GM04504 (cell line): ENCODE data around the gene CSNK1E.
"Not testable (repeated sequence)": the region's sequence is repeated elsewhere in the genome, so short reads cannot be mapped to it uniquely, and the experiment has no call there.

Experiments used
- DNase-seq: peaks from one replicate; pipeline ENCODE4 v3.0.0-alpha.2; 2012; ENCODE audit warnings: low read depth

Gene CSNK1E

DNA sequence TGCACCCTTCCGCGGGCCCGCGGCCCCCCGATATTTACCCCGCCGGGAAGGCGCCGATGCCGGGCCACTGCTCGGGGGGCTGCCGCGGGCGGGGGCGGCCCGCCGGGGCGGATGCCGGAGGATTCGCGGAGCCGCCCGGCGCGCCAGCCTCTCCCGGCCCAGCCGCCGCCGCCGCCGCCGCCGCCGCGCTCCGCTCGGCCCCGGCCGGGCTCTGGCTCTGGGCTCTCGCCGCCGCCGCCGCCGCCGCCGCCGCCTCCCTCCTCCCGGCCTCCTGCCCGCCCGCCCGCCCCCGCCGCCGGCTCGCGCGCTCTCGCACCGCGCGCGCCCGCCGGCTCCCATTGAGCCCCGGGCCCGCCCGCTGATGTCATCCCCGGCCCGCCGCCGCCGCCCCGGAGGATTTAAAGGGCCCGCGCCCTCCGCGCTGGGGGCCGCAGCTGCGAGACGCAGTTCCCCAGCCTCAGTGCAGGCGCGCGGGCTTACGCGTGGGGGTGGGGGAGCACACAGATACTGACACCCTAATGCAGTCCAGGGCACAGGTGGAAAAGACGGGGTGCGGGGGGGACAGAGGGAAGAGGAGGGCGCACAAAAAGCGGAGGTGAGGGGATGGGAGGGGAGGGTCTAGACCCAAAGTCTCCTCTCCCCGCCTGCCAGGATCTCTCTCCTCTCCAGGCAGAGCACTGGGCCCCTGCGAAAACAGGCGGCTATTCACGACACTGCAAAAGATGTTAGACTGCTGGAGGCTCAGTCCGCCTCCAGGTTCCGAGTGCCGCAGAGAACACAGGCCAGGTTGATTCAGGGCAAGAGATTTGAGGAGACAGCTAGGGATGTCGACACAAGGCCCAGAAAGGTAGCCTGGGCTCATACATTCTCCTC is at the start of gene CSNK1E:
TSS of gene CSNK1E (minus strand) at position 312 of the 873 bp plus-strand sequence. CDS start 3,276 bp downstream, outside the sequence.
- no peak for DNase-seq

DNA sequence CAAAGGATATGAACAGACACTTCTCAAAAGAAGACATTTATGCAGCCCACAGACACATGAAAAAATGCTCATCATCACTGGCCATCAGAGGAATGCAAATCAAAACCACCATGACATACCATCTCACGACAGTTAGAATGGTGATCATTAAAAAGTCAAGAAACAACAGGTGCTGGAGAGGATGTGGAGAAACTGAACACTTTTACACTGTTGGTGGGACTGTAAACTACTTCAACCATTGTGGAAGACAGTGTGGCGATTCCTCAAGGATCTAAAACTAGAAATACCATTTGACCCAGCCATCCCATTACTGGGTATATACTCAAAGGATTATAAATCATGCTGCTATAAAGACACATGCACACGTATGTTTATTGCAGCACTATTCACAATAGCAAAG is 48.6 kb upstream of the CSNK1E start:
- not testable (repeated sequence) for DNase-seq

DNA sequence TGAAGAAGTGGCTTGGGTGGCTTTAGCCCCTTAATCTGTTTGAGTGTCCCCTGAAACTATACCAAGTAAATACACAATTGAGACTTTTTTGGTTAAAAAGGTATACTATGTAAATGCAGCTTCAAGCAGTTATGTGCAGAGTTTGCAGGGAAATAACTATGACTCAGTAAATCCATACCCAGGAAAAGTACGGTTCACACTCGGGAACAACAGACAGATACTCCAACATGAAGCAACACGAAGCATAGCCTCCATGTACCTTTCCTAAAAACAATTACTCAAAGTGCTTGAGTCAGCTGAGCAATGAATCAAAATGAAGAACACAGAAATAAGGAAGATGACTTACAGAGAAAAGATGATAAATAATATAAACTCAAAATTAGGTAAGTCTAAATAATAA is 47.9 kb upstream of the CSNK1E start:
- not testable (repeated sequence) for DNase-seq

DNA sequence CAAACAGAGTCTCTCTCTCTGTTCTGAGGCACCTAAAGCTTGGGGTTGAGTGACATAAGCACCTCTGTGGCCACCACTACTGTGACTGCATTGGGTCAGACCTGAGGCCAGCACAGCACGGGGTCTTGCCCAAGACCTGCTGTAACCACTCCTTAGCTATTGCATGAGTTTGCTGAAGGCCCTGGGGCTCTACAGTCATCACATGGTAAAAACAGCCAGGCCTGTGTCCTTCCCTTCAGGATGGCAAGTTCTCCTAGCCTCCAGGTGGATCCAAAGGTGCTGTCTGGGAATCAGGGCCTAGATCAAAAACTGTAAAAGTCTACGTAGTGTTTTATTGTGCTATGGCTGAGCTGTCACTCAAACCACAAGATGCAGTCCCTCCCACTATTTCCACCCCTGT is 43.3 kb upstream of the CSNK1E start:
- not testable (repeated sequence) for DNase-seq

DNA sequence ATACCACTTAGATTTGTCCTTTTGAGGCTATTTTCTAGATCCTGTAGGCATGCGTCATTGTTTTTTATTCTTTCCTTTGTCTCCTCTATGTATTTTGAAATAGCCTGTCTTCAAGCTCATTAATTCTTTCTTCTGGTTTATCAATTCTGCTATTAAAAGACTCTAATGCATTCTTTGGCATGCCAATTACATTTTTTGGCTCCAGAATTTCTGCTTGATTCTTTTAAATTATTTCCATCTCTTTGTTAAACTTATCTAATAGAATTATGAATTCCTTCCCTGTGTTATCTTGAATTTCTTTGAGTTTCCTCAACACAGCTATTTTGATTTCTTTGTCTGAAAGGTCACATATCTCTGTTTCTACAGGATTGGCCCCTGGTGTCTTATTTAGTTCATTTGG is 42.6 kb upstream of the CSNK1E start:
- DNase-seq, result not testable (repeated sequence)

DNA sequence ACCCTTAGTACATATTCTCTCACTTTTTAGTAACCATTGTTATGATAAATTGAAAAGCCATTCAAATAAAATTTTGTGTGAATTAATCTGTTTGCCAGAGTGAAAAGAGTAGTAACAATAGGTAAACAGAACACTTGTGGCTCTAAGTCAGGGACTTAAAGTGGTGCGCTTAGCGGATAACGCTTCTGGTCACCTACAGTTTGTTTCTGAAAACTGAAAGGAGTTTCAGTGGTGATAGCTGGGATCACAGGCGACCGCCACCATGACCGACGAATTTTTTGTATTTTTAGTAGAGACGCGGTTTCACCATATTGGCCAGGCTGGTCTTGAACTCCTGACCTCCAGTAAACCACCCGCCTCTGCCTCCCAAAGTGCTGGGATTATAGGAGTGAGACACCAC is 40.7 kb upstream of the CSNK1E start:
- not testable (repeated sequence) for DNase-seq

DNA sequence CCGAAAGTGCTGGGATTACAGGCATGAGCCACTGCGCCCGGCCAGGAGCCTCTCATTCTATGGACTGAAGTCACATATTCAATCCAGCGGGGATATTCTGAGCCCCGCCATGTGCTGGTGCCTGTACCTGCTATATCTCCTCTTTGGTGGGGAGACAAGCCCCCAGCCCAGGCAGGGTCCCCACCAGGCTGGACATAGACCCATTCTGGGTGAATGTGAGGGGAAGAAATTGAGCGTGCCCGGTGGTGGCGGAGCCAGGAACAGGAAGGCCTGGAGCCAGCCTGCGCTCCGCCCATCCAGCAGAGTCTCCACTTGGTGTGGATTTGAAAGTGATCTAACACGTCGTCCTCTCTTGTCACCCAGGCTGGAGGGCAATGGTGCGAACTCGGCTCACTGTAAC is 38.0 kb upstream of the CSNK1E start:
- DNase-seq, result no peak

DNA sequence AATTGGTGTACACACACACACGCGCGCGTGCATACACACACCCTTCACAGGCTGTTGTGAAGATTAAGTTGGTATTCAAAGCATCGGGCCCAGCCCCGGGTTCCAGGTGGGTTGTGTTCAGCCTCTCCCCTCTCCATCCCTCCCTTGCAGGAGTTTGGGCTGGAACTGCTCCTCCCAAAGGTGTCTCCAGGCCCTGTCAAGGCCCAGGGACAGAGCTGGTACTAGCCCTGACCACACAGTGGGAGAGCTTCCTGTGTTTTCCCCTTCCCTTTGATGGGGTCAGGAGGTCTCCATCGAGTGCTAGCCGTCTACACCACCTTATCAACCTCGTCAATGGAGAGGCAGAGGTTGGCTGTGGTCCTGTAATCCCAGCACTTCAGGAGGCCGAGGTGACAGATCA is 36.5 kb upstream of the CSNK1E start:
- no peak for DNase-seq

DNA sequence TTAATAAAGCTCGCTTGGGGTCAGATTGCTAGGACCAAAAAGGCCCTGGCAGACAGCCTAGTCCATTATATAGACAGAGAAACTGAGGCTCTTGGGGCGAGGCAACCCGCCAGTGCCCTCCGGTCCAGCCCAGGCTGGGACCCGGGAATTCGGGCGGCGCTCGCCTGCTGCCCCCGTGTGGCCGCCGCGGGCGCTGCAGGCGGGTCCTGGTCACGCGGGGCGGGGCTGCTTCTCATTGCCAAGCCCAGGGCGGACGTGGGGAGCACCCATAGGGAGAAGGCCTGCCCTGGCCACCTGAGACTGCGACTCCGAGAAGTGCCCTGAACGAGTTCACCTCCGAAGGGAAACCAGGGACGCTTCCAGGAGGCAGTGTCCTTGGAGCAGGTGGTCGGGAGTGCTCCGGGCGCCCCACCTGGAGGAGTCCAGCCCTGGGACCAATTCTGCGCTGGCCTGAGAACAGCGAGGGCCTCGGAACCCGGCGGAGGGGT is 36.0 kb upstream of the CSNK1E start:
- peak; percentile 28 for DNase-seq

DNA sequence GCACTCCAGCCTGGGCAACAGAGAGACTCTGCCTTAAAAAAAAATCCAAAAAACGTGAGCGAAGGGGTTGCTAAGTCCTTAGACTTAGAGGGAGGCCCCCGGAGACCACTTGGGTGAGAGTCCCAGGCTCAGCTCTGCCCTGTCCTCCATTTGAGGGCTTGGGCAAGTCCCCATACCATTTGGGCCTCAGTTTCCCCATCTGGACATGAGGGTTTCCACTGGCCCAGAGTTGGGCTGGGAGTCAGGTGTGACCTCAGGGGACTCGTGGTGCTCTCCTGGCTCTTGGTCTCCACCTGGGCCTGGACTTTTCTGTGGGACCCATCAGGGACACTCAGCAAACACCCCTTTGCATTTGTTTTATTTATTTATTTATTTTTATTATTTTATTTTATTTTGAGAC is 35.2 kb upstream of the CSNK1E start:
- DNase-seq, result no peak

DNA sequence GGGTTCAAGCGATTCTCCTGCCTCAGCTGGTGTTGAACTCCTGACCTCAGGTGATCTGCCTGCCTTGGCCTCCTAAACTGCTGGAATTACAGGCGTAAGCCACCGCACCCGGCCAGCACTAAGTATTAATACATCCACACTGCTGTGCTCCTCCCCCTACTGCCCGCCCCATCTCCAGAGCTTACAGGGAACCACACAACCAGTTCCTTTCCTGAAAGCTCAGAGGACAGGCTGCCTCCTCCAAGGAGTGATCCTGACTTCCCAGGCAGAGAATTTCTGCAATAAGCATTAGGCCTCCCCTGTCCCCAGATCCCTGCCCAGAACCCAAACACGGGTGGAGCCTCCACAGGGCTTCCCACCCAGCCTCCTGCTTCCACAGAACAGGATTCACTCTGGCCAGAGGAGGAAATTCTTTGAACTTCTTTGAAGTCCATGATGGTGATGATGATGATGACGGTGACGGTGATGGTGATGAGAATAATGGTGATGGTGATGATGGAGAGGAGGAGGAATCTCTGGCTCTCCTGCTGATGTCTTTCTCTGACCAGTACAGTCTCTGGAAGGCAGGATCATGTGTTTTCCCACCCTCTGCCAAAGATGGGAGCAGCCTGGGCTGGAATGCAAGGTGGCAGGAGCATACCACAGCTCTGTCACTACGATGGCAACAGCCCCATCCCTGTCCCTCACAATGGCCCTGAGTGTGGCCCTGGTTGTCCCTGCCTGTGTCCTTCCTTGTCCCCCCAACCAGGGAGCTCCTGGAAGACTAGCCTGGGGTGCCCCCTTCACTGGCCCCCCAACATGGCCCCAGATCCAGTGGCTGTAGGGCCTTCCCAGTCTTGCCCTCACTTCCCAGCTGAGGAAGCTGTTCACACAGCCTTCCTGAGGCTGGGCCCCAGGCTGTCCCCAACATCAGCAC is 33.5 kb upstream of the CSNK1E start:
- no peak for DNase-seq

DNA sequence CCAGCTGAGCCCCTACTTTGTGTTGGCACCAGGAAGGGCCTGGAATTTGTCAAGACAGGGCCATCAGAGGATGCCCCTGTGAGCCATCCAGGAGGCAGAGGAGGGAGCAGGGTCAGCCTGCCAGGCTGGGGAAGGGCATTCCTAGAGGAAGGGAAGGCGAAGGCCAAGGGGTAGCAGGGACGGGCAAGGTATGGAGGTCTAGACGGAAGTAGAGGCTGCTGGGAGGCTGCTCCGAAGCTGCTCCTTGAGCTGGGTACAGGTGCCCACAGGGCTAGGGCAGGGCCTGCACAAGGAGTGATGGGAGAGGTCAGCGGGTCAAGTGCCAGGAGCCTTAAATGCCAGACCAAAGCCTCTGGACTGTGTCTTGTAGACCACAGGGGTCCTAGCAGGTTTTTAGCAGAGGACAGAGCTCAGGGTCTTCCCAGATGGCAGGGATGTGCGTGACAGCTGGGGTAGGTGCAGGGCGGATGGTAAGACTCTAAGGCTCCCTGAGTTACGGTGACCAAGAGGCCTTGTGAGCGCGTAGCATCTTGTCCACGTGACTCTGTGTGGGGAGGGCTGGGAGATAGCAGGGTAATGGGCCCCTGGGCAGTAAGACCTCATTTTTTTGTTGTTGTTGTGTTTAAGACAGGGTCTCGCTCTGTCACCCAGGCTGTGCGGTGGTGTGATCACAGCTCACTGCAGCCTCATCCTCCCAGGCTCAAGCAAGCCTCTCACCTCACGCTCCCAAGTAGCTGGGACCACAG is 31.7 kb upstream of the CSNK1E start:
- DNase-seq, result no peak

DNA sequence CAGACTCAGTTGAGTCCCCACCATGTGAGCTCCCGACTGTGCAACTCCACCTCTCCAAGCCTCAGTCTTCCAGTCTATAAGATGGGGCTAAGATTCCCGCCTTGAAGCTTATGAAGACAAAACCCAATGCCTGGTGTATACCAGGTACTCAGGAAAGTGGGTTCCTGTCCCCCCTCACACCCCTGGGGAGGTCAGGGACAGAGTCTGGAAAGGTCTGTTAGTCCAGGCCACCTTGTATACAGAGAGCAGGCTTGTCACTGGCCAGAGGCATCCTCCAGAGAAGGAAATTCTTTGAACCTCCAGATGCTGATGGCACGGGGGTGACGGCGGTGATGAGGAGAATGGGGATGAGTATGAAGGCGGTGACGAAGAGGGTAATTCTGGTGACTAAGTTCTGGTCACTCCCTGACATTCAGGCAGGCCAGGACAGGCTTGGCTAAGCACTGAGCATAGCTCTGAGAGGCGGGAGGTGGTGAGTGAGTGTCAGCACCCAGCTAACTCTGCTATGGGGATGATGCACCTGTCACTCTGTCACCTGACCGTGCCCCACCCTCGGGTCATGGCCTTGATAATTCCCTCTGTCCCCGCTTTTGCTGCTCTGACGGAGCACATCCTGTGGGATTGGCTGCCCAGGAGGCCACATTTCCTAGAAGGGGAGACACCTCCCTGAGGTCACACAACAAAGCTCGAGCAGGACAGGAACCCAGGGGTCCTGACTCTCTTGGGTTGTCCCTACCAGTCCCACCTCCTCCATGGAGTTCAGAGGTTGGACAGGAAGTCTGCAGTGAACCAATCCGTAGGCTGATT is 30.9 kb upstream of the CSNK1E start:
- DNase-seq, result no peak

DNA sequence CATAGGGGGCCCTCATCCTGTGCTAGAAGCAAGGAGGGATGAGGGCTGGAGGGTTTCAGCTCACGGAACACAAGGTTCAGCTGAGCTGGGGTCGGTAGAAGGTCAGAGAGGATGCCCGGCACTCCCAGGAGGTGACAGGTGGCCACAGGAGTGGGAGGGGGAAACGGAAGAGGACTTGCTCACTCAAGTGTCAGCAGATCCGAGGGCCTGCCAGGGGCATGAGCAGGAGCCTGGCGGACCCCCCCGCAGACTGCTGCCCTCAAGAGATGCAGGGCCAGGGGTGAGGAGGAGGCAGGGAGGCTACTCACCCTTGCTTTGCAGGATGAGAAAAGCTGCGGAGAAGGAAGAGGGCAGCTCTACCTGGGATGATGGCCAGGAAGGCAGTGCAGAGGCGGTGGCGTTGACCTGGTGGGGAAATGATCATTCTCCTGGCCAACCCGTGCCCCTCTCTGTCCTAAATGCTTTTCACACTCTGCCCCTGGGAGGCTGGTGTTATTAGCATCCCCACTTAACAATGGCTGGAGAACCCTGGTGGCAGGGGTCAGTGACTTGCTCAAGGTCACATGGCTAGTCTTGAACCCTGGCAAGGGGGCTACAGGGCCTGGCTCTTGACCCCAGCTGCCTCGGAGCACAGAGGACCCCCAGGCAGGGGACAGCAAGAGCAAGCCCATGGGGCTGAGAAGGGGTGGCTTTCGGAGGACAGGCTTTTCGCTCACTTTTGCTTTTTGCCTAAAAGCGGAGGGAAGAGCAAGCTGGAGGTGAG is 30.1 kb upstream of the CSNK1E start:
- no peak for DNase-seq

DNA sequence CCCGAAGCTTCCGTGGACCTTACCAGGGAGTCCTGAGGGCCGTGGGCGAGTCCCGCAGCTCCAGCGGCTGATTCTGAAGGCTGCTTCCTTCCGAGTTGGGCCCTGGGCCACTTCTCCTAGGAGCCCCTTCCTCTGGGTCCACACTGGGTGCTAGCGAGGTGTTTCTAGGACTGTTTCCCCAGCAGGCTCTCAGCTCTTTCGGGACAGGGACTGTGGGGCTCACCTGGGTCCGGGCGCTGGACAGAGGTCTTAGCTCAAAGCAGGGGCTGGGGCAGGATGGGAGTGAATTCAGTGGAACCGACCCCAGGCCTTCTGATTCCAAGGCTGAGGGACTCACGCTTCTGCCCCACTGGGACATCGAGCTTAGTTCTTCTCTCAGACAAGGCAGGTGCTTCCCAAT is 29.3 kb upstream of the CSNK1E start:
- no peak for DNase-seq

DNA sequence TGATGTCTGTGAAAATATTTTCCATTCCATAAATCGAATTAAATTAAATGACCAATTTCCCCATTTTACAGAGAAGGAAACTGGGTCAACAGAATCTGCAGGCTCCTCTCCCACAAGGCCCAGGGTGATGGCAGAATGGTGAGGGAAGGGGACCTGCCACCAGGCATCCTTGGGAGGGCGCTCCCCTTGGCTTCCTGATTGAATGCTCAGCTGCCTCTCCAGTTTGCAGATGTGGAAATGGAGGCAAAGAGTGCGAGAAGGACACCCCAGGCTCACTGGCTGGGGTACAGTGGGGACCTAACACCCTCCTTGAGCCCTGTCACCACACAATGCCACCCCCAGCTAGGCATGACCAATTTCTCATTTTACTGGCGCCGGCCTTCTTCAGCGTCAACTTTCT is 28.5 kb upstream of the CSNK1E start:
- no peak for DNase-seq

DNA sequence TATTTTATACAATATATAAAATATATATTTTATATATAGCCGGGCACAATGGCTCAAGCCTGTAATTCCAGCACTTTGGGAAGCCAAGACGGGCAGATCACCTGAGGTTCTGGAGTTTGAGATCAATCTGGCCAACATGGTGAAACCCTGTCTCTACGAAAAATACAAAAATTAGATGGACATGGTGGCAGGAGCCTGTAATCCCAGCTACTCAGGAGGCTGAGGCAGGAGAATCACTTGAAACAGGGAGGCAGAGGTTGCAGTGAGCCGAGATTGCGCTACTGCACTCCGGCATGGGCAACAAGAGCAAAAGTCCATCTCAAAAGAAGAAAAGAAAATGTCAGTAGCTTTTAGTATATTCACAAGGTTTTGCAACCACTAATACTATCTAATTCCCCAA is 22.7 kb upstream of the CSNK1E start:
- DNase-seq, result not testable (repeated sequence)

DNA sequence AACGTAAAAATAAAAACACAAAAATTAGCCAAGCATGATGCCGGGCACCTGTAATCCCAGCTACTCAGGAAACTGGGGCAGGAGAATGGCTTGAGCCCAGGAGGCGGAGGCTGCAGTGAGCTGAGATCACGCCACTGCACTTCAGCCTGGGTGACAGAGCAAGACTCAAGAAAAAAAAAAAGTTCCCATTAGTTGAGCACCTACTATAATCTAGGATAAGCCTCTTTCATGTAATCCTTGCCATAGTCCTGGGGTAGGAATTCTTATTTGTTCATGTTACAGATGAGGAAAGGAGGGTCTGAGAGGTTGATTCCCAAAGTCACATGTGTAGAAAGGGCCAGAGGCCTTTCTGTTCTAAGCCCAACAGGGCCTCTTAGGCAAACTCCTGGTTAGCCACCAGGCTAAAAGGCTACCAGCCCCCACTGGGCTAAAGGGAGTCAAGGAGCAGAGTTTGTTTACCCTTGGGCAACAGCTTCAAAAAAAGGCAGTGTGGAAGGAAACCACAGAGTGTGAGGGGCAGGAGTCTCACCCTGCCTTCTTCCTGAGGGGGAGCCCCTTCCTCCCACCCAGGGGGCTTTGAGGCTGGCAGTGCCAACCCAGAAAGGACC is 21.6 kb upstream of the CSNK1E start:
- no peak for DNase-seq

DNA sequence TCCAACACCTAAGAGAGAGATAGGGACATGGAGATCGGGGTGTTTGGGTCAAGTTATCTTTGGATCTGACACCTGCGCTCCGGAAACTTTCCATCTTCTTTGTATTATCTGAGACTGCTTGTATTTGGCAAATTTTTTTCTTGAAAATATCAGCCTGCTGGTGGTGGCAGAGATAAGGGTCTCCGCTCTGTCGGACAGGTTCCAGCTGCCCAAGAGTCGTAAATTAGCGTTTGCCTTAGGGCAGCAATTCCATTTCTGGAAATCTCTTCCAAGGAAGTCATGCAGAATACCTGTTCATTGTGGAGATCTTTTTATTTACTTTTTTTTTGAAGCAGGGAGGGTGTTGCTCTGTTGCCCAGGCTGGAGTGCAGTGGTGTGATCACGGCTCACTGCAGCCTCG is 19.5 kb upstream of the CSNK1E start:
- no peak for DNase-seq

DNA sequence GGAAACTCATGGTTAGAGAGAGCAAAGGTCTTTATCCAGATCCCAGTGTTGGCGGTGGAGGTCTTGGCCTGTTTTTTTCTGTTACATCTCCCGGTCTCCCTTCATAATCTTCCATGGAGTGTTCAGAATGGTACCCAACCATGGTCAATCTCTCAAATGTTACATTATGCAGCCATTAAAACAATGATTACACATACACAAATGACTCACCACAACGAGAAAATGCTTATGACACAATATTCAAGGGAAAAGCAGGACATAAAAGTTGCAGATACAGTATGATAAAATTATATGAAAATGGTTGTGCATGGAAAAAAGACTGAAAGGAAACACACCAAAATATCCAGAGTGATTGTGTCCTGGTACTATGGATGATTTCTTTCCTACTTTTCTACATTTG is 17.8 kb upstream of the CSNK1E start:
- no peak for DNase-seq
